Breast epithelium (tissue), 3 donors: ENCODE measurements around the gene RALGPS1.

Source experiments
- POLR2AphosphoS5 ChIP-seq, 3 donors: sonication (generic); formaldehyde crosslinking; IDR thresholded peaks; one replicate each; pipeline ENCODE4 v1.6.1; 2017; ENCODE audit warnings: antibody characterized with exemption in 3 of 3
- TF ChIP-seq, protein P1 (sequence below), 3 donors: fragments of 450-650 bp; IDR thresholded peaks; one replicate each; pipeline ENCODE4 v1.5.1; 2016 to 2017; ENCODE audit warnings: antibody characterized with exemption in 3 of 3, mild to moderate bottlenecking in 3 of 3, moderate library complexity in 3 of 3

- TF ChIP-seq, protein P1, sequence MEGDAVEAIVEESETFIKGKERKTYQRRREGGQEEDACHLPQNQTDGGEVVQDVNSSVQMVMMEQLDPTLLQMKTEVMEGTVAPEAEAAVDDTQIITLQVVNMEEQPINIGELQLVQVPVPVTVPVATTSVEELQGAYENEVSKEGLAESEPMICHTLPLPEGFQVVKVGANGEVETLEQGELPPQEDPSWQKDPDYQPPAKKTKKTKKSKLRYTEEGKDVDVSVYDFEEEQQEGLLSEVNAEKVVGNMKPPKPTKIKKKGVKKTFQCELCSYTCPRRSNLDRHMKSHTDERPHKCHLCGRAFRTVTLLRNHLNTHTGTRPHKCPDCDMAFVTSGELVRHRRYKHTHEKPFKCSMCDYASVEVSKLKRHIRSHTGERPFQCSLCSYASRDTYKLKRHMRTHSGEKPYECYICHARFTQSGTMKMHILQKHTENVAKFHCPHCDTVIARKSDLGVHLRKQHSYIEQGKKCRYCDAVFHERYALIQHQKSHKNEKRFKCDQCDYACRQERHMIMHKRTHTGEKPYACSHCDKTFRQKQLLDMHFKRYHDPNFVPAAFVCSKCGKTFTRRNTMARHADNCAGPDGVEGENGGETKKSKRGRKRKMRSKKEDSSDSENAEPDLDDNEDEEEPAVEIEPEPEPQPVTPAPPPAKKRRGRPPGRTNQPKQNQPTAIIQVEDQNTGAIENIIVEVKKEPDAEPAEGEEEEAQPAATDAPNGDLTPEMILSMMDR (IDR thresholded peaks at IDR 0.05): no peak
- no peak for TF ChIP-seq POLR2AphosphoS5 (IDR thresholded peaks at IDR 0.05)
These were observed 29.4 kb upstream of the RALGPS1 start for GRCh38 chr9:126885131-126885641.
